ENCODE results near the gene RIMKLB.
"Not testable (repeated sequence)": the region's sequence is repeated elsewhere in the genome, so short reads cannot be mapped to it uniquely, and the experiment has no call there.

Gene RIMKLB

DNA sequence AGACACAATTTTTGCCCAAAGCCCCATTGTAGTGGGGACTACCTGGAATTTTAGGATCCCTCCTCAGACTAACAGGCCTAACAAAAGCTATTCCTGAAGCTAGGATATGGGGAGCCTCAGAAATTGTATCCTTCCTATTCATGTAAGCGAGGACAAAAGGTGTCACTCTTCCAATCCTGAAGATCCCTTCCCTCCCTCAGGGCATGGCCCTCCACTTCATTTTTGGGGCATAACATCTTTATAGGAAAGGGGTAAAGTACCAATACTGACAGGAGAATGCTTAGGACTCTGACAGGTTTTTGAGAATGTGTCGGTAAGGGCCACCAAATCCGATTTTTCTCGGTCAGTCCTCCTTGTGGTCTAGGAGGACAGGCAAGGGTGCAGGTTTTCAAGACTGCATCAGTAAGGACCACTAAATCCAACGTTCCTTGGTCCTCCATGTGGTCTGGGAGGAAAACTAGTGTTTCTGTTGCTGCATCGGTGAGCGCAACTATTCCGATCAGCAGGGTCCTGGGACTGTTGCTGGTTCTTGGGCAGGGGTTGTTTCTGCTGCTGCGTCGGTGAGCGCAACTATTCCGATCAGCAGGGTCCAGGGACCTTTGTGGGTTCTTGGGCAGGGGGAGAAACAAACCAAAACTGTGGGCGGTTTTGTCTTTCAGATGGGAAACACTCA is 91.7 kb downstream of the RIMKLB start:
- H3K23ac ChIP-seq (ENCODE audit: low read length); H2AFZ ChIP-seq (ENCODE audit: insufficient read depth, low read length, poor library complexity); H3K36me3 ChIP-seq (ENCODE audit: control insufficient read depth in 1 of 2, insufficient read depth in 2 of 2, low read length in 2 of 2); H3K27me3 ChIP-seq (ENCODE audit: insufficient read depth, low read length); H3K18ac ChIP-seq (ENCODE audit: low read length); H2AK5ac ChIP-seq (ENCODE audit: low read length); H3K14ac ChIP-seq (ENCODE audit: low read length); H4K8ac ChIP-seq (ENCODE audit: low read depth, low read length); H3K4me1 ChIP-seq (ENCODE audit: control insufficient read depth in 1 of 2, insufficient read depth in 2 of 2, low read length in 2 of 2); H3K79me2 ChIP-seq (ENCODE audit: control insufficient read depth, insufficient read depth, low read length, poor library complexity); H3K27ac ChIP-seq (ENCODE audit: low read depth, low read length); H4K91ac ChIP-seq (ENCODE audit: low read depth, low read length); H4K12ac ChIP-seq (ENCODE audit: low read depth, low read length); H3K9ac ChIP-seq (ENCODE audit: low read length); DNase-seq; H3K9me3 ChIP-seq (ENCODE audit: insufficient read depth, low read depth, low read length); H2BK12ac ChIP-seq (ENCODE audit: low read length); H3K79me1 ChIP-seq (ENCODE audit: low read length); H2BK120ac ChIP-seq (ENCODE audit: insufficient read depth, low read length, poor library complexity); H2BK5ac ChIP-seq (ENCODE audit: low read depth, low read length, poor library complexity); H3K4me3 ChIP-seq (ENCODE audit: low read depth, low read length): not testable (repeated sequence)
- H3K4me2 ChIP-seq (ENCODE audit: low read length) = peak overlapping the region; percentile 79
- peak overlapping the region; percentile 82 for H3K4ac ChIP-seq (ENCODE audit: low read depth, low read length)
- no CpG with 5 or more reads among the region's 13 CpGs for WGBS (ENCODE audit: extremely low coverage, insufficient coverage, insufficient read length)

DNA sequence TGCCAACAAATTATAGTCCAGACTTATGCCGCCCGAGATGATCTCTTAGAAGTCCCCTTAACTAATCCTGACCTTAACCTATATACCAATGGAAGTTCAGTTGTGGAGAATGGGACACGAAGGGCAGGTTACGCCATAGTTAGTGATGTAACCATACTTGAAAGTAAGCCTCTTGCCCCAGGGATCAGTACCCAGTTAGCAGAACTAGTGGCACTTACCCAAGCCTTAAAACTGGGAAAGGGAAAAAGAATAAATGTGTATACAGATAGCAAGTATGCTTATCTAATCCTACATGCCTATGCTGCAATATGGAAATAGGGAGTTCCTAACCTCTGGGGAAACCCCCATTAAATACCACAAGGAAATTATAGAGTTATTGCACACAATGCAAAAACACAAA is 95.4 kb downstream of the RIMKLB start:
- not testable (repeated sequence) for H4K12ac ChIP-seq (ENCODE audit: low read depth, low read length); H3K4me2 ChIP-seq (ENCODE audit: low read length); H2BK5ac ChIP-seq (ENCODE audit: low read depth, low read length, poor library complexity); H2AK5ac ChIP-seq (ENCODE audit: low read length); H3K9ac ChIP-seq (ENCODE audit: low read length); H3K27me3 ChIP-seq (ENCODE audit: insufficient read depth, low read length); H2AFZ ChIP-seq (ENCODE audit: insufficient read depth, low read length, poor library complexity); H2BK120ac ChIP-seq (ENCODE audit: insufficient read depth, low read length, poor library complexity); H2BK12ac ChIP-seq (ENCODE audit: low read length); H3K27ac ChIP-seq (ENCODE audit: low read depth, low read length); H3K79me2 ChIP-seq (ENCODE audit: control insufficient read depth, insufficient read depth, low read length, poor library complexity); H4K91ac ChIP-seq (ENCODE audit: low read depth, low read length); H3K79me1 ChIP-seq (ENCODE audit: low read length); H3K14ac ChIP-seq (ENCODE audit: low read length); H3K18ac ChIP-seq (ENCODE audit: low read length); H3K4me1 ChIP-seq (ENCODE audit: control insufficient read depth in 1 of 2, insufficient read depth in 2 of 2, low read length in 2 of 2); H3K4ac ChIP-seq (ENCODE audit: low read depth, low read length); H3K9me3 ChIP-seq (ENCODE audit: insufficient read depth, low read depth, low read length); H4K8ac ChIP-seq (ENCODE audit: low read depth, low read length); H3K4me3 ChIP-seq (ENCODE audit: low read depth, low read length); H3K23ac ChIP-seq (ENCODE audit: low read length)
- peak in 1 of 2 donors; percentile 46 for DNase-seq
- WGBS (ENCODE audit: extremely low coverage, insufficient coverage, insufficient read length) = no CpG with 5 or more reads among the region's 4 CpGs
- H3K36me3 ChIP-seq (ENCODE audit: control insufficient read depth in 1 of 2, insufficient read depth in 2 of 2, low read length in 2 of 2) = peaks cover 10 to 14% of the 10 kb centered on the region in 2 experiments

DNA sequence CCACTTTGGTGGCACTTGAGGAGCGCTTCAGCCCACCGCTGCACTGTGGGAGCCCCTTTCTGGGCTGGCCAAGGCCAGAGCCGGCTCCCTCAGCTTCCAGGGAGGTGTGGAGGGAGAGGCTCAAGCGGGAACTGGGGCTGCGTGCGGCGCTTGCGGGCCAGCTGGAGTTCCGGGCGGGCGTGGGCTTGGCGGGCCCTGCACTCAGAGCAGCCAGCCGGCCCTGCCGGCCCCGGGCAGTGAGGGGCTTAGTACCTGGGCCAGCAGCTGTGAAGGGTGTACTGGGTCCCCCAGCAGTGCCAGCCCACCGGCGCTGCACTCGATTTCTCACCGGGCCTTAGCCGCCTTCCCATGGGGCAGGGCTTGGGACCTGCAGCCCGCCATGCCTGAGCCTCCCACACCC is 96.8 kb downstream of the RIMKLB start:
- H3K4ac ChIP-seq (ENCODE audit: low read depth, low read length); H3K9ac ChIP-seq (ENCODE audit: low read length); H4K91ac ChIP-seq (ENCODE audit: low read depth, low read length); H3K79me2 ChIP-seq (ENCODE audit: control insufficient read depth, insufficient read depth, low read length, poor library complexity); H2BK5ac ChIP-seq (ENCODE audit: low read depth, low read length, poor library complexity); H2AK5ac ChIP-seq (ENCODE audit: low read length); H2BK120ac ChIP-seq (ENCODE audit: insufficient read depth, low read length, poor library complexity); H4K12ac ChIP-seq (ENCODE audit: low read depth, low read length); H3K23ac ChIP-seq (ENCODE audit: low read length); H3K27me3 ChIP-seq (ENCODE audit: insufficient read depth, low read length); H4K8ac ChIP-seq (ENCODE audit: low read depth, low read length); H3K4me1 ChIP-seq (ENCODE audit: control insufficient read depth in 1 of 2, insufficient read depth in 2 of 2, low read length in 2 of 2); H3K27ac ChIP-seq (ENCODE audit: low read depth, low read length); H3K9me3 ChIP-seq (ENCODE audit: insufficient read depth, low read depth, low read length); H2AFZ ChIP-seq (ENCODE audit: insufficient read depth, low read length, poor library complexity); H3K18ac ChIP-seq (ENCODE audit: low read length); H3K79me1 ChIP-seq (ENCODE audit: low read length); H2BK12ac ChIP-seq (ENCODE audit: low read length); DNase-seq; H3K4me2 ChIP-seq (ENCODE audit: low read length); H3K4me3 ChIP-seq (ENCODE audit: low read depth, low read length); H3K14ac ChIP-seq (ENCODE audit: low read length): not testable (repeated sequence)
- H3K36me3 ChIP-seq (ENCODE audit: control insufficient read depth in 1 of 2, insufficient read depth in 2 of 2, low read length in 2 of 2) = peaks cover 10 to 14% of the 10 kb centered on the region in 2 experiments
- WGBS (ENCODE audit: extremely low coverage, insufficient coverage, insufficient read length) = no CpG with 5 or more reads among the region's 21 CpGs

DNA sequence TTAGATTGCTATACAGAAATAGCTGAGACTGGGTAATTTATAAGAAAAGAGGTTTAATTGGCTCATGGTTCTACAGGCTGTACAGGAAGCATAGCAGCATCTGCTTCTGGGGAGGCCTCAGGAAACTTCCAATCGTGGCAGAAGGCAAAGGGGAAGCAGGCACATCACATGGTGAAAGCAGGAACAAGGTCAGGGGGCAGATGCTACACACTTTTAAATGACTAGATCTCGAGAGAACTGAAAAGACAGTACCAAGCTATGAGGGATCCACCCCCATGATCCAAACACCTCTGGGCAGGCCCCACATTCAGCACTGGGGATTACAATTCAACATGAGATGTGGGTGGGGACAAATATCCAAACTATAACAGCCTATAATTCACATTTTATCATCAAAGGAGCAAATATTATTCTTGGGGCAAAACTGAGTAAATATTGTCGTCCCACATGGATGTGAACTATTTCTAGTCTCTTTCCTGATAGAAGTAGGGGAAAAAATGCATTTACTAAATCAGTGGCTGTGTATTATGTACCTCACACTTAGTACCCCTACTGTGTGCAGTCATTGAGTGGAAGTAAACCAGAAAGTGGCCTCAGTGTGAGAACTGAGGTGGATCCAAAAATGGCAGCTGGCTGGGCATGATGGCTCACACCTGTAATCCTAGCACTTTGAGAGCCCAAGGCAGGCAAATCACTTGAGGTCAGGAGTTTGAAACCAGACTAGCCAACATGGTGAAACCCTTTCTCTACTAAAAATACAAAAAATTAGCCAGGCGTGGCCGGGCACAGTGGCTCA is 99.2 kb downstream of the RIMKLB start:
- DNase-seq = no peak

More for the DNA sequence above, 99.2 kb downstream of the RIMKLB start:
- Histone ChIP-seq H3K27ac (ENCODE audit: low read depth, low read length) (no peak overlapping the region), H3K9me3 (ENCODE audit: insufficient read depth, low read depth, low read length) (no peaks in the 10 kb centered on the region), H2BK12ac (ENCODE audit: low read length) (peak overlapping the region; percentile 45), H4K91ac (ENCODE audit: low read depth, low read length) (no peak overlapping the region), H3K36me3 (ENCODE audit: control insufficient read depth in 1 of 2, insufficient read depth in 2 of 2, low read length in 2 of 2) (peaks cover 8 to 14% of the 10 kb centered on the region in 2 experiments), H3K9ac (ENCODE audit: low read length) (no peak overlapping the region), H3K79me1 (ENCODE audit: low read length) (no peaks in the 10 kb centered on the region), H3K27me3 (ENCODE audit: insufficient read depth, low read length) (no peaks in the 10 kb centered on the region), H3K4me1 (ENCODE audit: control insufficient read depth in 1 of 2, insufficient read depth in 2 of 2, low read length in 2 of 2) (no peaks in the 10 kb centered on the region), H2BK120ac (ENCODE audit: insufficient read depth, low read length, poor library complexity) (no peak overlapping the region), H2AFZ (ENCODE audit: insufficient read depth, low read length, poor library complexity) (no peak overlapping the region), H4K8ac (ENCODE audit: low read depth, low read length) (no peak overlapping the region), H3K4me3 (ENCODE audit: low read depth, low read length) (no peak overlapping the region), H3K18ac (ENCODE audit: low read length) (no peak overlapping the region), H3K4ac (ENCODE audit: low read depth, low read length) (no peak overlapping the region), H3K4me2 (ENCODE audit: low read length) (no peak overlapping the region), H4K12ac (ENCODE audit: low read depth, low read length) (no peak overlapping the region), H3K79me2 (ENCODE audit: control insufficient read depth, insufficient read depth, low read length, poor library complexity) (no peaks in the 10 kb centered on the region), H3K23ac (ENCODE audit: low read length) (no peak overlapping the region), H3K14ac (ENCODE audit: low read length) (no peak overlapping the region), H2AK5ac (ENCODE audit: low read length) (no peak overlapping the region), H2BK5ac (ENCODE audit: low read depth, low read length, poor library complexity) (no peak overlapping the region)
- WGBS (ENCODE audit: extremely low coverage, insufficient coverage, insufficient read length) = no CpG with 5 or more reads among the region's 5 CpGs

Measured in trophoblast cell (in vitro differentiated cells and primary cell).